ENCODE results near the gene AP2S1.

AP2S1 gene

GRCh38 chr19:46868025-46868802, 17.6 kb upstream of the AP2S1 start (continued):
- no peak for TF ChIP-seq ZBTB6 (tag by site-specific recombination; IDR thresholded peaks at IDR 0.05)
- no peak for TF ChIP-seq ZNF214 (tag by site-specific recombination; IDR thresholded peaks at IDR 0.05; ENCODE audit: borderline replicate concordance)
- no peak for TF ChIP-seq ZNF121 (tag by site-specific recombination; IDR thresholded peaks at IDR 0.05)
- no peak for TF ChIP-seq KLF16 (tag by site-specific recombination; IDR thresholded peaks at IDR 0.05)
- no peak for TF ChIP-seq ZNF433 (tag by site-specific recombination; IDR thresholded peaks at IDR 0.05; ENCODE audit: low read depth)
- no peak for TF ChIP-seq ZBTB10 (tag by site-specific recombination; IDR thresholded peaks at IDR 0.05)
- no peak for TF ChIP-seq ZNF830 (tag by site-specific recombination; IDR thresholded peaks at IDR 0.05; ENCODE audit: low read depth)
- no peak for TF ChIP-seq ZNF776 (tag by site-specific recombination; IDR thresholded peaks at IDR 0.05; ENCODE audit: borderline replicate concordance)
- no peak for TF ChIP-seq ZNF239 (tag by site-specific recombination; IDR thresholded peaks at IDR 0.05)

GRCh38 chr19:46867170-46867569, 16.5 kb upstream of the AP2S1 start:
- H3K9me3 ChIP-seq (ENCODE audit: control insufficient read depth, insufficient read depth, low read depth, low read length), result no peaks in the 10 kb centered on the region
- no peak overlapping the region for H3K4me3 ChIP-seq (ENCODE audit: low read depth, low read length)
- no peak for TF ChIP-seq ZNF776 (tag by site-specific recombination; IDR thresholded peaks at IDR 0.05; ENCODE audit: borderline replicate concordance)
- no peak for TF ChIP-seq ZFHX2 (tag by site-specific recombination; conservative IDR thresholded peaks at IDR 0.05)
- no peak for TF ChIP-seq ZNF23 (tag by site-specific recombination; IDR thresholded peaks at IDR 0.05; ENCODE audit: borderline replicate concordance)
- no peak for TF ChIP-seq BCL6B (tag by site-specific recombination; IDR thresholded peaks at IDR 0.05)
- TF ChIP-seq ZNF416 (tag by site-specific recombination; IDR thresholded peaks at IDR 0.05), result no peak
- TF ChIP-seq ZNF350 (tag by site-specific recombination; IDR thresholded peaks at IDR 0.05), result no peak
- no peak for TF ChIP-seq ZNF239 (tag by site-specific recombination; IDR thresholded peaks at IDR 0.05)
- TF ChIP-seq ZNF366 (tag by site-specific recombination; conservative IDR thresholded peaks at IDR 0.05), result no peak
- TF ChIP-seq KLF17 (tag by site-specific recombination; IDR thresholded peaks at IDR 0.05), result no peak
- TF ChIP-seq CTCF (tag by site-specific recombination; IDR thresholded peaks at IDR 0.05), result no peak
- H3K4me1 ChIP-seq (ENCODE audit: control insufficient read depth, insufficient read depth, low read length), result peaks cover 46% of the 10 kb centered on the region
- POLR2A ChIA-PET, result no interaction called here
- no peak overlapping the region for H3K27ac ChIP-seq (ENCODE audit: extremely low read depth, low read depth, low read length)
- CTCF ChIA-PET, result interaction anchor here (0.6 to 1.7 kb wide), 2 partner anchors 146 to 985 kb away, joined by 4 to 8 read pairs; no protein-coding TSS in a partner anchor
- peaks cover 0 to 3% of the 10 kb centered on the region in 2 experiments; a peak in 2 of 3 replicates for H3K36me3 ChIP-seq (ENCODE audit: control insufficient read depth in 2 of 2, insufficient read depth in 1 of 2, low read length in 2 of 2)

Measured in HEK293 (cell line).